Stimulated activated CD4-positive, alpha-beta T cell treated with anti-CD3 and anti-CD28 coated beads, Interleukin-4, amount 100 ng/mL, for 48 hours (primary cell): ENCODE data around the gene MYO5C.

Source experiments
- DNase-seq, 2 donors: peaks; one replicate each; pipeline ENCODE4 v3.0.0-alpha.2; 2020; ENCODE audit warnings: low read depth in 2 of 2

Gene MYO5C

DNA sequence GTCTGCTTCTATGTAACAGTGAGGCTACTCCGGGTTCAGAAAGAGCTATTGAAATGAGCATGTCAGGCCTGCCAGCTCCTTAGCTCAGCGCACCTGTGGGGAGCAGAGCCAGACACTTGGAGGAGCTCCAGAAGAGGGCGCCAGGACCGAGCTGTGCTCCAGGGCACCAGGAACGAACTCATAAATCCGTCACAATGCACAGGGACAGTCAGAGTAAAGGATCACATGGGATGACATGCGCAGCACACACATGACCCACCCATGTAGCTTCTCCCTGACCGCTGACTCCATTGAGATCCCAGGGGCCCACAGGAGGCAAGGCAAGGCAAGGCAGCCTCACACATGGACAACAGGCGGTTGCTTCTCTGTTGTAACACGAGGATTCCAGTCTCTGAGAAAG is 78.4 kb downstream of the MYO5C start:
- peak in 1 of 2 donors; percentile 18 for DNase-seq

DNA sequence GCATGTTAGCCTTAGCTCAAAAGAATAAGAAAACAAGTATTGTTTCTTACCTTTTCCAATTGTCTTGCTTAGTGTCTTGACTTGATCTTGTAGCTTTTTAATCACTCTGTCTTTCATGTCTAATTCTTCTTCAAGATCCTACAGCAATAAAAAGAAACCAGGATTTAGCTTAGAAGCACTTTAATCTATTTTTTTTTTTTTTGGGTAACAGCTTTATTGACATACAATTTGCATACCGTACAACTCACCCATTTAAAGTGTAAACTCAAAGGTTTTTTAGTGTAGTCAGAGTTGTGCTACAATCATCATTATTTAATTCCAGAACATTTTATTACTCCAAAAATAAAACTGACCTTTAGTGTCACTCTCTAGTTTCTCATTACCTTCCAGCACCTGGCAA is 81.1 kb downstream of the MYO5C start:
- DNase-seq, result no peak

DNA sequence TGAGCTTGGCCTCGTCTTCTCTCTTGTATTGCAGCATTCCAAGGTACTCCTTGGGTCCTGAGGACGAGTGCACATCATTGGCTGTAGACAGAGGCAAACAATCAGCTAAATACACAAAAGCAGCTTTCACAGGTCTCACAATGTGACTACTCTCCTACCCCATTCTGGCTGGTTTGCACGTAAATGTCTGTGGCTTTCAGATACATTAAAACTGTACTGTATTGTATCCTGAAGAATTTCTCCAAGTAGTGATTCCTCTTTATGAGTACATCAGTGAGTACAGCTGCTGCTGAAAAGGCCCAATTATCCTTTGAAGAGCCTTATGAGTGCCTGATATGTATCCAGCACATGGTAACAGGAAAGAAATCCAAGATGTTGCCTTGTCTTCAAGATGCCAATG is 82.4 kb downstream of the MYO5C start:
- no peak for DNase-seq

- peak; percentile 61 to 75 for DNase-seq
Observed at GRCh38 chr15:52208306-52208946, 87.2 kb downstream of the MYO5C start.

GRCh38 chr15:52207191-52207590 is 88.4 kb downstream of the MYO5C start:
- DNase-seq, result no peak

GRCh38 chr15:52206446-52206845 is 89.2 kb downstream of the MYO5C start:
- DNase-seq, result no peak

DNA sequence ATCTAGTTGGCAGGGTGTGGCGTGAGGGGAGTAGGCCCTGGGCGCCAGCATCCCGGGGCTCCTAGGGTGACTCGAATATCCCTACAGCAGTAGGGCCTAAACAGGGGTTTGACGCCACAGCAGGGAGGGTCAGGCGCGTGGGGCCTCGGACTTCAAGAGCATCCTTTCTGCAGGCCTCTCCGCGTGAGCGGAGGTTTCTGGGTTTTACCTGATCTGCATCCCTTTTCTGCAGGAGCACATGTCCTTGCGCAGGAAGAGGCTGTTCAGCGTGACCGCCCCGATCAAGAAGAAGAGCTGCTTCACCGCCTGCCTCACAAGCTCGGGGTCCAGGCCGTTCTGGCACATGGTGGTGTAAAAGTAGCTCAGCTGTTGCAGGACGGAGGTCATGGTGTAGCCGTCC is 90.9 kb downstream of the MYO5C start:
- DNase-seq, result no peak

GRCh38 chr15:52200831-52201365 is 94.7 kb downstream of the MYO5C start:
- DNase-seq, result no peak

GRCh38 chr15:52199271-52199670 is 96.3 kb downstream of the MYO5C start:
- no peak for DNase-seq

- no peak for DNase-seq
Observed at GRCh38 chr15:52196891-52197290, 98.7 kb downstream of the MYO5C start.

GRCh38 chr15:52193791-52194190 is 101.8 kb downstream of the MYO5C start:
- no peak for DNase-seq

DNA sequence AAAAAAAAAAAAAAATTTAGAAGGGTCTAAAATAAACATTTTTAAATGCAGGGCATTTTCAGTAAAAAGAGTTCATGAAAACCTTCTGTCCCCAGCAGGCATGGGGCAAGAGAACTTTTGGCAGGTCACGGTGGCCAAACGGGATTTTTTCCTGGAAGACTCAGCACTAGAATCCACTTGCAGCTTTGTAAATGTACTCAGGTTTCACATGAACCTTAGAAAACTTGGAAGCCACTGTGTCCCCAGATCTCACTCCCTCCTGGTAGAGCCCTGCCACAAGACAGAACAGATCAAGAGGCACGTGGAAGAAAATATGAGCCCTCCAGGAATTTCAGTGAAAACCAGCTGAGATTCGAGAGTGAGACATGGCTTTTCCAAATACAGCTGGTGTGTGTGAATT is 102.3 kb downstream of the MYO5C start:
- no peak for DNase-seq

- no peak for DNase-seq
Observed at GRCh38 chr15:52191207-52191606, 104.4 kb downstream of the MYO5C start, which contains the start of gene GNB5. Gene GNB5 (minus strand): TSS chr15:52191392. CDS start chr15:52184676, 6,716 bp downstream.

DNA sequence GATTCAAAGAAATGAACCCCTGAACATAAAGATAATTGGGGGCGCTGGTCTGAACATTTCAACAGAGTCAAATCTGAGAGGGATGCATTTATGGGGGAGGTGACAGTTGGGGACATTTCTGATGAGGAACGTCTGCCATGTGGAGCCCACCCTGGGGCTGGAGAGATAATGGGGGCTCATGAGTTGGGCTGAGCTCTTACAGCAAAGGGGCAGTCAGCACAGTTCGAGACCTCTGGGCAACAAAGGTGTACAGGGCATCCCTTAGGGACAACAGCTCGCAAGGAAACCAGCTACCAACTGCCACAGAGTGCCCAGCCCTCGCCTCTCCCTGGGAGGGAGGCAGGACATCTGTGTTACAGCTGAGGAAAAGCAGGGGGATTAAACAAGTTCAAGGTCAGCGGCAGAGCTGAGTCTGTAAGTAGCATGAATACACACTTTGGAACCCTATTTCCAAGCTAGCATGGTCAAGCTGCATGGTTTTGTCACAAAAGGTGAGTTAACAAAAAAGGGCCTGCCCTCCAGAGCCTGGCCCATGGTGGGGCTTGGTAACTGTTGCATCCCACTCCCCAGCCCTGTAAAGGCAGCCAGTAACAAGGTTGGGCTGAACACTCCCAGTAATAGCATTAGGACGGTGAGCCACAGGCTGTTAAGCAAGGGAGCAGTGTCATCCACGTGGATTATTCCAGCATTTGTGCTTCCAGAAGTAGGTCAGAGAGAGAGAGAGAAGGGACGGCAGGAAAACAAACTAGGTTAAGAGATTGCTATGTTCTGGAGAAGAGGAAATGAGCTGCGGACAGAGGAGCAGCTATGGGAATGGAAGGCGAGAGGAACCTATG is 108.7 kb downstream of the MYO5C start:
- no peak for DNase-seq

- no peak for DNase-seq
Observed at GRCh38 chr15:52185151-52185561, 110.4 kb downstream of the MYO5C start.

DNA sequence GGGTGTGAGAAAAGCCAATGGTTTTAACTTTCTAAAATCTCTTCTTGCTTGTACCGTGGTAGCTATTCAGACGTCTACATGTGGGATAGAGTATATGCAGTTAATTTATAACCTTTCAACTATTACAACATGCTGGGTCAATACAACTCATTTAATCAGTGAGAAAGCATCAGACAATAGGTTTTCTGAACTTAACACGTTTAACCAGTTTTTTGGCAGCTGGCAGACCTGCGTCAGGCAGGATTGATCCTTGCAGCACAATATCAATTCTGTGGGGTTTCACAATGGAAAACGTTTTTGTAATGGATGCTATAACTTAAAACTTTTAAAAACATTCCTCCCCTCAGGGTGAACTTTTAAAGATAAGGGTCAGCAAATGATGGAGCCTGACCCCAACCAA is 110.9 kb downstream of the MYO5C start:
- DNase-seq, result no peak

DNA sequence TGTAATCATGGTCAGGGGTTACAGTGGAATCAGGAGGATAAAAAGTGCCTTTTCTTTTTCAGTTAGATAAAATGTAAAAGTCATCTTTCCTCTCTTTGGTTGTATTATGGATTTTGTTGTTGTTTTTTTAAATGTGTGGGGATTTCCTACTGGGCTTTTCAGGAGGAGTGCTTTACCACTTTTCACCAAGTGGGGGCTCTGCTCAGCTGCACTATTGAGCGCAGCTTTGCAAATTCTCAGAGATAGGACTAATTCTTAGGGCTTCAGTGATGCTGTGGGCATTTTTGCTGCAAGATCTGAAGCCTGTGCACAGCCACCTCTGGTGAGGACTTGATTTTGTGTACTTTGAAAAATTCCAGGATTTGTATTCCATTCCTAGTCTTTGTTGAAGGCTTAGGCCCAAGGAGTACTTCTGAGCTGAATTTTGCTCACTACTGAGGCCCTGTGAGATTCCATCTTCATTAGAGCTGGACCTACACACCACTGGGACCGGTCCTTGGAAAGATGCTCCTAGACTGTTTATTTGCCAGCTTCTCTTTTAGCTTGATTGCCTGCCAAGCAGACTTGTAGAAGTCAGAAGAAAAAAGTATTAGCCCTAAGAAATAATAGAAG is 111.9 kb downstream of the MYO5C start:
- no peak for DNase-seq

DNA sequence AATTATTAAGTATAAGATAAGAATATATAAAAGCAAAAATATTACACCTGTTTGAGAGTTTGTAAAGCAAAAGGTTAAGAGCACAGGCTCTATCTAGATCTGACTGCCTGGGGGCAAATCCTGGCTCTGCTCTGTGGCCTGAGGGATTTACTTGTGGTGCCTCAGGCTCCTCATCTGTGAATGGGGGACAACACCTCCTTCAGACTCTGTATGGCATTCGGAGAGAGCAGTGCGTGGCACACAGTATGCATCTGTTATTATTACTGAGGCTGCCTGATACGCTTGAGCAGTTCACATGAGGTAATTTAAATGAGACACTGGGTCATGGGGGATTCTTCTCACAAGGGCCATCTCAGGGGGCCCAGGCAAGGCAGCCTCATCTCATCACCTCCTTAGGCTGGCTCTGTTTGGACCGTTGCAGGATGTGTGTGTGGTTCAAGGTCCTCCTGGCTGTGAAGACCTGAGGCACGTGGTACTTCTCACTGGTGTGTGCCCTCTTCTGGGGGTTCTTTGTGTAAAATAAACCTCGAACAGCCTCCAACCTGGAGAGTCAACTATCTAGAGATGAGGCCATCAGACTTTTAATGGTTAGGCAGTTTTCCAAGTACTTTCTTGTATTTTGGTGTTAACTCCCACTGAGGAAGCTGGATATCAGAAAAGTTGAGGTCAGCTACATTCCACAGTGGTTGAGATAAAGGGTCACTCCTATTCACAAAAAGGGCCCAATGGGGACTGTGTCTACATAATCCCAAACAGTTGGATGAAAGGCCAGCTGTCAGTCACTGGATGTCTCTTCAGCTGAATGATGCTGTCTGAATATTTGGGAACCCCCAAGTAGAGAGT is 113.4 kb downstream of the MYO5C start:
- DNase-seq, result no peak

DNA sequence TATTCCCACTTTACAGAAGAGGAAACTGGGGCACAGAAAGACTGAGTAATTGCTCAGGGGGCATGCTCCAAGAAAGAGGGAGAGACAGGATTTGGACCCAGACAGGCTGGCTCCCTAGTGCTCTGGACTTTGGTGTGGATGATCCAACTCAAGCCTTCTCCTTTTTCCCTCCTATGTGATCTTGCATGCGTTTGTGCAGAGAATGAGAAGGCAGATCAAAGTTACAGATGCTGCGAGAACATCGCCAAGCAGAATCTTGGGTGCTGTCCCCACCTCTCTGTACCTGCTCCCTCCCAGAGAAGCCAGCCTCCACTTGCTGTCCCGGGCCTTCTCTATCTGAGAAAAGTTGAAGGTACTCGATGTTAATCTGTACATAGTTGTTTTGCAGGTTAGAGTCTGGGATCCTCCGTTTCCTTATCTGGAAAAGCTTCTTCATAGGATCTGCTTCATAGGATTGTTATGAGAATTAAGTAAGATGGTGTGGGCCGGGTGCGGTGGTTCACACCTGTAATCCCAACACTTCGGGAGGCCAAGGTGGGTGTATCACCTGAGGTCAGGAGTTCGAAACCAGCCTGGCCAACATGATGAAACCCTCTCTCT is 114.7 kb downstream of the MYO5C start:
- DNase-seq, result no peak

- DNase-seq, result peak in 1 of 2 donors; percentile 16
Observed at GRCh38 chr15:52180196-52180835, 115.3 kb downstream of the MYO5C start.
